Breast epithelium (tissue), 3 donors: Measurements from ENCODE around the gene CLK4.

Experiments
- CTCF ChIP-seq, 3 donors: fragments of 450-650 bp; IDR thresholded peaks; one replicate each; pipeline ENCODE4 v1.5.1; 2016 to 2017; ENCODE audit warnings: antibody characterized with exemption in 3 of 3, mild to moderate bottlenecking in 3 of 3, moderate library complexity in 3 of 3
- POLR2AphosphoS5 ChIP-seq, 3 donors: sonication (generic); formaldehyde crosslinking; IDR thresholded peaks; one replicate each; pipeline ENCODE4 v1.6.1; 2017; ENCODE audit warnings: antibody characterized with exemption in 3 of 3

DNA sequence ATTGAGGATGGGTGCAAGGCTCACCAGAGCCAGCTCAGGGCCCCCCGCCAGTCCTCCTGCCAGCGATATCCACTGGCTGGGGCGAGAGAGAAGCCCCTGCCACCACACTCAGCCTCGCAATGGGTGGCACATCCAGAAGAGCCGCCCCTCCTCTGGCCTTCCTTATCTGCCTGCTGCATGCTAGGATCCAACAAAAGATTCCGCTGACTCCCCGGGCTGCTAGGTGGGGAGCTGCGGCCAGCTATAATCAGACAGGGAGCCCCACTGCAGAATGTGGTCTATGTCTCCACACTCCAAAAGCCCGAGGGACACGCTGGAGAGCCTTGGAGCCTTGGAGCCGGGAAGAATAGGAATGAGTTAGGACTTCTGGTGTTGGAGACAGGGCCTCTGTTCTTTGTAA, 69.4 kb downstream of the CLK4 start:
- TF ChIP-seq POLR2AphosphoS5 (IDR thresholded peaks at IDR 0.05) (no peak), CTCF (IDR thresholded peaks at IDR 0.05) (no peak)
